GM23338 (cell line): ENCODE results near the gene YJEFN3. TPM values are rescaled to one million over a fixed set of nuclear protein-coding genes. Genes with fewer than 3 reads are reported as not detected.

ENCODE experiments used
- ATAC-seq: fragments of 200-7000 bp; cut with Tn5 transposase; 3 replicates; pipeline ENCODE4 v1.9.1; 2020
- DNase-seq: peaks from one replicate; pipeline ENCODE4 v3.0.0-alpha.2; 2015; ENCODE audit warnings: low spot score
- H2AFZ ChIP-seq: fragments of 200-600 bp; sonication (generic); 2 replicates; pipeline ENCODE4 v1.8.0; 2016; ENCODE audit warnings: antibody characterized with exemption, mild to moderate bottlenecking, moderate library complexity
- H3F3A ChIP-seq: fragments of 200-600 bp; sonication (generic); replicated peaks from 2 replicates; pipeline ENCODE4 v1.8.0; 2017; ENCODE audit warnings: antibody characterized with exemption, mixed run types, low read depth
- H3K27ac ChIP-seq: fragments of 200-600 bp; sonication (generic); 2 replicates; pipeline ENCODE4 v1.6.1; 2016; ENCODE audit warnings: low read depth
- H3K27me3 ChIP-seq: fragments of 200-600 bp; sonication (generic); 2 replicates; pipeline ENCODE4 v1.8.0; 2016; ENCODE audit warnings: mild to moderate bottlenecking, mixed run types, moderate library complexity; ENCODE audit not compliant: insufficient read depth
- H3K36me3 ChIP-seq: fragments of 200-600 bp; sonication (generic); 2 replicates; pipeline ENCODE4 v1.8.0; 2016; ENCODE audit warnings: mild to moderate bottlenecking; ENCODE audit not compliant: insufficient read depth
- H3K4me1 ChIP-seq: fragments of 200-600 bp; sonication (generic); 2 replicates; pipeline ENCODE4 v1.8.0; 2016; ENCODE audit warnings: mild to moderate bottlenecking, moderate library complexity; ENCODE audit not compliant: insufficient read depth
- H3K4me2 ChIP-seq: fragments of 200-600 bp; sonication (generic); 2 replicates; pipeline ENCODE4 v1.7.1; 2017; ENCODE audit warnings: mixed run types
- H3K4me3 ChIP-seq: fragments of 200-600 bp; sonication (generic); 2 replicates; pipeline ENCODE4 v1.6.1; 2016; ENCODE audit warnings: mixed run types
- H3K79me2 ChIP-seq: fragments of 200-600 bp; sonication (generic); replicated peaks from 2 replicates; pipeline ENCODE4 v1.8.0; 2017; ENCODE audit warnings: mild to moderate bottlenecking; ENCODE audit not compliant: insufficient read depth
- H3K9me2 ChIP-seq: fragments of 200-600 bp; sonication (generic); 2 replicates; pipeline ENCODE4 v1.8.0; 2017; ENCODE audit not compliant: insufficient read depth
- H4K20me1 ChIP-seq: fragments of 200-600 bp; sonication (generic); replicated peaks from 2 replicates; pipeline ENCODE4 v1.8.0; 2017; ENCODE audit warnings: mild to moderate bottlenecking; ENCODE audit not compliant: insufficient read depth
- H3K27ac Mint-ChIP-seq: 2 replicates; pipeline ENCODE4 v1.8.0; 2020; ENCODE audit warnings: inconsistent platforms, mild to moderate bottlenecking, moderate library complexity, mixed read lengths
- H3K27me3 Mint-ChIP-seq: 3 replicates; pipeline ENCODE4 v1.8.0; 2022; ENCODE audit warnings: low read depth, mild to moderate bottlenecking, moderate library complexity, mixed read lengths, inconsistent platforms; ENCODE audit not compliant: insufficient read depth, poor library complexity
- H3K36me3 Mint-ChIP-seq: 3 replicates; pipeline ENCODE4 v1.8.0; 2021; ENCODE audit warnings: low read depth, mild to moderate bottlenecking, inconsistent platforms, moderate library complexity, mixed read lengths
- H3K4me1 Mint-ChIP-seq: 3 replicates; pipeline ENCODE4 v1.8.0; 2020; ENCODE audit warnings: mild to moderate bottlenecking, inconsistent platforms, mixed read lengths
- H3K4me3 Mint-ChIP-seq: 3 replicates; pipeline ENCODE4 v1.8.0; 2021; ENCODE audit warnings: moderate library complexity, mild to moderate bottlenecking, inconsistent platforms, mixed read lengths
- H3K9me3 Mint-ChIP-seq: 3 replicates; pipeline ENCODE4 v1.8.0; 2020; ENCODE audit warnings: moderate library complexity, mild to moderate bottlenecking, inconsistent platforms, mixed read lengths
- EZH2phosphoT487 ChIP-seq: fragments of 200-600 bp; sonication (generic); IDR thresholded peaks from one replicate; pipeline ENCODE4 v1.8.1; 2018; ENCODE audit warnings: antibody characterized with exemption; ENCODE audit not compliant: unreplicated experiment
- POLR2AphosphoS5 ChIP-seq: IDR thresholded peaks from 2 replicates; pipeline ENCODE4 v1.6.1; 2016; ENCODE audit warnings: antibody characterized with exemption, low read depth
- polyA plus RNA-seq: library from polyadenylated mRNA; unstranded; fragments of >200 nt; fragmentation: Nextera tagmentation; extraction: Ambion mirVana; gene quantifications from 2 replicates; pipeline ENCODE4 v1.2.1, GENCODE V29; 2016
- total RNA-seq: library from RNA; depleted of rRNA; stranded (reverse); fragments of >200 nt; shearing (Covaris generic); gene quantifications from 2 replicates; pipeline ENCODE4 v1.2.3, GENCODE V29; 2014
- TF ChIP-seq, protein P1 (sequence below): fragments of 250-450 bp; sonication (Bioruptor Pico); IDR thresholded peaks from 2 replicates; pipeline ENCODE4 v1.5.0; 2020; ENCODE audit warnings: mild to moderate bottlenecking, moderate library complexity
- TF ChIP-seq, protein P2 (sequence below), 2 experiments: fragments of 200-600 bp in 1 of 2; sonication (generic) in 1 of 2; conservative IDR thresholded peaks; 2 replicates each; pipeline versions ENCODE4 v1.5.1 to v1.6.1; 2016 to 2017; ENCODE audit warnings: antibody characterized with exemption in 2 of 2, low read depth in 2 of 2, mild to moderate bottlenecking in 2 of 2, moderate library complexity in 1 of 2

YJEFN3 gene
- total and polyA plus RNA-seq, 2 experiments from 2014 or later = 3.5 to 6.5 TPM

DNA sequence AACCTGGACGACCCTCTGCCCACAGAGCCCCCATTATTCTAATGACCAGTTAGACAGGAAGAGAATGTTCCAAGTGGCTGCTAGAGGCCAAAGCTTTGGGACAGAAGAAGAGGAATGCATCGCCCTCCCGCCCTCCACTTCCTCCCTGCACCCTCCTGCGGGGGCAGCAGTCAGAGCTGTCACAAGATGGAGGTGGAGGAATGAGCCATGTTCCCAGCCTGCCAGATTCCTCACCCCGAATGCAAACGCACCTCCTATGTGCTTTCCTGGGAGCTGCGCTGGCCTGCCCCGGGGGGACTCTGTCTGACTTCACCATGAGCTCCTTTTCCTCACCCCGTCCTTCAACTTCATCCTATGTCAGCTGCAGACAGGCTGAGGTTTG, 1.7 kb downstream of the YJEFN3 start:
- Mint-ChIP-seq H3K4me3 (no peak overlapping the region), H3K36me3 (peaks cover 32% of the 10 kb centered on the region), H3K27me3 (peaks cover 14% of the 10 kb centered on the region), H3K4me1 (peaks cover 42% of the 10 kb centered on the region), H3K27ac (no peak overlapping the region), H3K9me3 (no peaks in the 10 kb centered on the region)
- H3K79me2 ChIP-seq = peaks cover under 1% of the 10 kb centered on the region; the same call in 1 of the 2 replicates
- H3K27me3 ChIP-seq = 0 out of 2 replicates have a peak, but pooled peaks cover 3% of the 10 kb centered on the region
- ATAC-seq = peak; percentile 8
- no peaks in the 10 kb centered on the region for H3K36me3 ChIP-seq
- no peak overlapping the region for H2AFZ ChIP-seq
- no peak overlapping the region for H3K27ac ChIP-seq
- H3K9me2 ChIP-seq = no peaks in the 10 kb centered on the region
- no peak overlapping the region for H3K4me3 ChIP-seq
- DNase-seq = peak; percentile 71
- H3F3A ChIP-seq = peaks cover 27% of the 10 kb centered on the region
- H3K4me2 ChIP-seq = no peak overlapping the region
- TF ChIP-seq, protein P1, sequence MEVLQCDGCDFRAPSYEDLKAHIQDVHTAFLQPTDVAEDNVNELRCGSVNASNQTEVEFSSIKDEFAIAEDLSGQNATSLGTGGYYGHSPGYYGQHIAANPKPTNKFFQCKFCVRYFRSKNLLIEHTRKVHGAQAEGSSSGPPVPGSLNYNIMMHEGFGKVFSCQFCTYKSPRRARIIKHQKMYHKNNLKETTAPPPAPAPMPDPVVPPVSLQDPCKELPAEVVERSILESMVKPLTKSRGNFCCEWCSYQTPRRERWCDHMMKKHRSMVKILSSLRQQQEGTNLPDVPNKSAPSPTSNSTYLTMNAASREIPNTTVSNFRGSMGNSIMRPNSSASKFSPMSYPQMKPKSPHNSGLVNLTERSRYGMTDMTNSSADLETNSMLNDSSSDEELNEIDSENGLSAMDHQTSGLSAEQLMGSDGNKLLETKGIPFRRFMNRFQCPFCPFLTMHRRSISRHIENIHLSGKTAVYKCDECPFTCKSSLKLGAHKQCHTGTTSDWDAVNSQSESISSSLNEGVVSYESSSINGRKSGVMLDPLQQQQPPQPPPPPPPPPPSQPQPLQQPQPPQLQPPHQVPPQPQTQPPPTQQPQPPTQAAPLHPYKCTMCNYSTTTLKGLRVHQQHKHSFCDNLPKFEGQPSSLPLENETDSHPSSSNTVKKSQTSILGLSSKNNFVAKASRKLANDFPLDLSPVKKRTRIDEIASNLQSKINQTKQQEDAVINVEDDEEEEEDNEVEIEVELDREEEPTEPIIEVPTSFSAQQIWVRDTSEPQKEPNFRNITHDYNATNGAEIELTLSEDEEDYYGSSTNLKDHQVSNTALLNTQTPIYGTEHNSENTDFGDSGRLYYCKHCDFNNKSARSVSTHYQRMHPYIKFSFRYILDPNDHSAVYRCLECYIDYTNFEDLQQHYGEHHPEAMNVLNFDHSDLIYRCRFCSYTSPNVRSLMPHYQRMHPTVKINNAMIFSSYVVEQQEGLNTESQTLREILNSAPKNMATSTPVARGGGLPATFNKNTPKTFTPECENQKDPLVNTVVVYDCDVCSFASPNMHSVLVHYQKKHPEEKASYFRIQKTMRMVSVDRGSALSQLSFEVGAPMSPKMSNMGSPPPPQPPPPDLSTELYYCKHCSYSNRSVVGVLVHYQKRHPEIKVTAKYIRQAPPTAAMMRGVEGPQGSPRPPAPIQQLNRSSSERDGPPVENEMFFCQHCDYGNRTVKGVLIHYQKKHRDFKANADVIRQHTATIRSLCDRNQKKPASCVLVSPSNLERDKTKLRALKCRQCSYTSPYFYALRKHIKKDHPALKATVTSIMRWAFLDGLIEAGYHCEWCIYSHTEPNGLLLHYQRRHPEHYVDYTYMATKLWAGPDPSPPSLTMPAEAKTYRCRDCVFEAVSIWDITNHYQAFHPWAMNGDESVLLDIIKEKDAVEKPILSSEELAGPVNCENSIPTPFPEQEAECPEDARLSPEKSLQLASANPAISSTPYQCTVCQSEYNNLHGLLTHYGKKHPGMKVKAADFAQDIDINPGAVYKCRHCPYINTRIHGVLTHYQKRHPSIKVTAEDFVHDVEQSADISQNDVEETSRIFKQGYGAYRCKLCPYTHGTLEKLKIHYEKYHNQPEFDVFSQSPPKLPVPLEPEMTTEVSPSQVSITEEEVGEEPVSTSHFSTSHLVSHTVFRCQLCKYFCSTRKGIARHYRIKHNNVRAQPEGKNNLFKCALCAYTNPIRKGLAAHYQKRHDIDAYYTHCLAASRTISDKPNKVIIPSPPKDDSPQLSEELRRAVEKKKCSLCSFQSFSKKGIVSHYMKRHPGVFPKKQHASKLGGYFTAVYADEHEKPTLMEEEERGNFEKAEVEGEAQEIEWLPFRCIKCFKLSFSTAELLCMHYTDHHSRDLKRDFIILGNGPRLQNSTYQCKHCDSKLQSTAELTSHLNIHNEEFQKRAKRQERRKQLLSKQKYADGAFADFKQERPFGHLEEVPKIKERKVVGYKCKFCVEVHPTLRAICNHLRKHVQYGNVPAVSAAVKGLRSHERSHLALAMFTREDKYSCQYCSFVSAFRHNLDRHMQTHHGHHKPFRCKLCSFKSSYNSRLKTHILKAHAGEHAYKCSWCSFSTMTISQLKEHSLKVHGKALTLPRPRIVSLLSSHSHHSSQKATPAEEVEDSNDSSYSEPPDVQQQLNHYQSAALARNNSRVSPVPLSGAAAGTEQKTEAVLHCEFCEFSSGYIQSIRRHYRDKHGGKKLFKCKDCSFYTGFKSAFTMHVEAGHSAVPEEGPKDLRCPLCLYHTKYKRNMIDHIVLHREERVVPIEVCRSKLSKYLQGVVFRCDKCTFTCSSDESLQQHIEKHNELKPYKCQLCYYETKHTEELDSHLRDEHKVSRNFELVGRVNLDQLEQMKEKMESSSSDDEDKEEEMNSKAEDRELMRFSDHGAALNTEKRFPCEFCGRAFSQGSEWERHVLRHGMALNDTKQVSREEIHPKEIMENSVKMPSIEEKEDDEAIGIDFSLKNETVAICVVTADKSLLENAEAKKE = no peak
- TF ChIP-seq EZH2phosphoT487 (no peak), POLR2AphosphoS5 (no peak)
- TF ChIP-seq, protein P2, sequence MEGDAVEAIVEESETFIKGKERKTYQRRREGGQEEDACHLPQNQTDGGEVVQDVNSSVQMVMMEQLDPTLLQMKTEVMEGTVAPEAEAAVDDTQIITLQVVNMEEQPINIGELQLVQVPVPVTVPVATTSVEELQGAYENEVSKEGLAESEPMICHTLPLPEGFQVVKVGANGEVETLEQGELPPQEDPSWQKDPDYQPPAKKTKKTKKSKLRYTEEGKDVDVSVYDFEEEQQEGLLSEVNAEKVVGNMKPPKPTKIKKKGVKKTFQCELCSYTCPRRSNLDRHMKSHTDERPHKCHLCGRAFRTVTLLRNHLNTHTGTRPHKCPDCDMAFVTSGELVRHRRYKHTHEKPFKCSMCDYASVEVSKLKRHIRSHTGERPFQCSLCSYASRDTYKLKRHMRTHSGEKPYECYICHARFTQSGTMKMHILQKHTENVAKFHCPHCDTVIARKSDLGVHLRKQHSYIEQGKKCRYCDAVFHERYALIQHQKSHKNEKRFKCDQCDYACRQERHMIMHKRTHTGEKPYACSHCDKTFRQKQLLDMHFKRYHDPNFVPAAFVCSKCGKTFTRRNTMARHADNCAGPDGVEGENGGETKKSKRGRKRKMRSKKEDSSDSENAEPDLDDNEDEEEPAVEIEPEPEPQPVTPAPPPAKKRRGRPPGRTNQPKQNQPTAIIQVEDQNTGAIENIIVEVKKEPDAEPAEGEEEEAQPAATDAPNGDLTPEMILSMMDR (conservative IDR thresholded peaks at IDR 0.05; ENCODE audit: low read depth in 2 of 2) = peak in 1 of 2 experiments; percentile 24; a peak in 2 of 4 replicates
- peaks cover 3% of the 10 kb centered on the region; the same call in 1 of the 2 replicates for H4K20me1 ChIP-seq
- peaks cover 6% of the 10 kb centered on the region; the same call in 1 of the 2 replicates for H3K4me1 ChIP-seq
